Smooth muscle cell (in vitro differentiated cells): ENCODE data around the gene GPR82. TPM values are rescaled to one million over a fixed set of nuclear protein-coding genes. Genes with fewer than 3 reads are reported as not detected.

ENCODE experiments used
- polyA plus RNA-seq: library from polyadenylated mRNA; unstranded; fragments of >200 nt; fragmentation: Nextera tagmentation; extraction: Ambion mirVana; gene quantifications from 2 replicates; pipeline ENCODE4 v1.2.1, GENCODE V29; 2016
- small RNA-seq: library from RNA; depleted of rRNA; stranded (forward); fragments of <200 nt; gene quantifications from one replicate; pipeline ENCODE3, GENCODE V24; 2014
- total RNA-seq: library from RNA; depleted of rRNA; stranded (reverse); fragments of >200 nt; gene quantifications from 2 replicates; pipeline ENCODE4 v1.2.3, GENCODE V29; 2014

The GPR82 gene
- total and polyA plus RNA-seq, 2 experiments from 2014 or later = 0.11 TPM; not detected in 1

Small RNAs within 50 kb of the gene (small RNA-seq; reads per million reads assigned to genes)
- not detected for gene RN7SL144P

Other genes starting within 250 kb of the GPR82 start
- gene GPR34, start 35.2 kb upstream of the GPR82 start, total RNA-seq = 0.31 and 2.2 TPM in 2 replicates
- 0.31 and 0.96 TPM in 2 replicates for gene GPR34, start 35.2 kb upstream of the GPR82 start, polyA plus RNA-seq
- 60.6 and 97.5 TPM in 2 replicates for gene CASK, start 199.4 kb downstream of the GPR82 start, total RNA-seq
- 49.2 and 49.4 TPM in 2 replicates for gene CASK, start 199.4 kb downstream of the GPR82 start, polyA plus RNA-seq